Vagina (tissue), 2 donors: ENCODE results near the gene SLC43A1. TPM values are rescaled to one million over a fixed set of nuclear protein-coding genes. Genes with fewer than 3 reads are reported as not detected.

ENCODE experiments used
- DNase-seq, 2 donors: peaks; one replicate each; pipeline ENCODE4 v3.0.0-alpha.2; 2017; ENCODE audit errors: extremely low spot score in 2 of 2
- H3K27ac ChIP-seq: fragments of 200-600 bp; sonication (generic); one replicate; pipeline ENCODE4 v1.5.1; 2019
- H3K27me3 ChIP-seq: fragments of 200-600 bp; sonication (generic); one replicate; pipeline ENCODE4 v1.5.1; 2019
- H3K36me3 ChIP-seq, 2 donors: fragments of 200-600 bp; sonication (generic); one replicate each; pipeline ENCODE4 v1.5.1; 2017 to 2019
- H3K4me1 ChIP-seq: fragments of 200-600 bp; sonication (generic); one replicate; pipeline ENCODE4 v1.5.1; 2019
- H3K4me3 ChIP-seq, 2 donors: fragments of 200-600 bp; sonication (generic); 1 replicate in 1 of 2; 2 replicates in 1 of 2; pipeline ENCODE4 v1.5.1; 2016 to 2019
- H3K9me3 ChIP-seq: fragments of 200-600 bp; sonication (generic); one replicate; pipeline ENCODE4 v1.5.1; 2019
- POLR2A ChIP-seq, 2 donors: fragments of 450-650 bp; IDR thresholded peaks; one replicate each; pipeline ENCODE4 v1.6.1; 2017; ENCODE audit warnings: antibody characterized with exemption in 2 of 2, mild to moderate bottlenecking in 2 of 2, moderate library complexity in 2 of 2
- POLR2AphosphoS5 ChIP-seq, 2 donors: sonication (generic); formaldehyde crosslinking; IDR thresholded peaks; one replicate each; pipeline ENCODE4 v1.9.0; 2017; ENCODE audit warnings: antibody characterized with exemption in 2 of 2, mild to moderate bottlenecking in 2 of 2, low read depth in 1 of 2; ENCODE audit not compliant: insufficient read depth in 1 of 2
- intact Hi-C: fragments of 100-400 bp; cut with DNase I; formaldehyde crosslinking; loops from one replicate; pipeline ENCODE4 v1.15.1; 2023
- total RNA-seq: library from RNA; depleted of rRNA; stranded (reverse); fragments of >200 nt; gene quantifications from one replicate; pipeline ENCODE4 v1.2.3, GENCODE V29; 2016
- TF ChIP-seq, protein P1 (sequence below), 3 experiments: fragments of 450-650 bp in 2 of 3; fragments of 200-600 bp in 1 of 3; sonication (generic) in 1 of 3; IDR thresholded peaks; one replicate each; pipeline ENCODE4 v1.5.1; 2017 to 2019; ENCODE audit warnings: antibody characterized with exemption in 3 of 3, mild to moderate bottlenecking in 2 of 3, moderate library complexity in 2 of 3

The SLC43A1 gene
- total RNA-seq, 1 donor from 2014 or later: 22.6 TPM

DNA sequence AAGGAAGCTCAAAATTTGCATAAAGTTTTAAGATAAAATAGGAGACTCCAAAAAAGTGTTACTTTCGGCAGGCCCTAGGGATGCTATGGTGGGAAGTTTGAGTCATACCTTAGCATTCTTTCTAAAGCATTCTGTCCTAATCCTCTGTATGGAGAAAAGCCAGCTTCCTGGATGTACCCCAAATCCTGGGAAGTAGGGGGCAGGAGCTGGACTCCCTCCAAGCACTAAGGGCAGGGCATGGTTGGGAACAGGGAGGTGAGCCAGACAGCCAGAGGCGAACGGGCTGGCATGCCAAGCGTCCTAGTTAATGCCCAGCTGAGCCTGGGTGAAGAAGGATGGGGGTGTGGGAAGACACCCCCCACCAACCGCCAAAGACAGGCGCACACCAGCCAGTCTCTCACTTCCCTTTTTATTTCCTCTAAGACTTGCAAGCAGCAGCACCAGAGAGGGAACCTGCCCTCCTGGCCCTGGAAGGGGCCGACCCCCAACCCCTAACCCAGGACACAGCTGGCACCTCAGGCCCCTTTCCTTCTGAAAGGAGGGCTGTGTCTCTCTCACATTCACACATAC lies 31.3 kb downstream of the SLC43A1 start:
- no peak overlapping the region for H3K4me3 ChIP-seq
- H3K36me3 ChIP-seq: peaks cover 0 to 22% of the 10 kb centered on the region in 2 donors
- TF ChIP-seq POLR2A (IDR thresholded peaks at IDR 0.05) (no peak), POLR2AphosphoS5 (IDR thresholded peaks at IDR 0.05; ENCODE audit: insufficient read depth in 1 of 2, low read depth in 1 of 2) (no peak)
- TF ChIP-seq, protein P1, sequence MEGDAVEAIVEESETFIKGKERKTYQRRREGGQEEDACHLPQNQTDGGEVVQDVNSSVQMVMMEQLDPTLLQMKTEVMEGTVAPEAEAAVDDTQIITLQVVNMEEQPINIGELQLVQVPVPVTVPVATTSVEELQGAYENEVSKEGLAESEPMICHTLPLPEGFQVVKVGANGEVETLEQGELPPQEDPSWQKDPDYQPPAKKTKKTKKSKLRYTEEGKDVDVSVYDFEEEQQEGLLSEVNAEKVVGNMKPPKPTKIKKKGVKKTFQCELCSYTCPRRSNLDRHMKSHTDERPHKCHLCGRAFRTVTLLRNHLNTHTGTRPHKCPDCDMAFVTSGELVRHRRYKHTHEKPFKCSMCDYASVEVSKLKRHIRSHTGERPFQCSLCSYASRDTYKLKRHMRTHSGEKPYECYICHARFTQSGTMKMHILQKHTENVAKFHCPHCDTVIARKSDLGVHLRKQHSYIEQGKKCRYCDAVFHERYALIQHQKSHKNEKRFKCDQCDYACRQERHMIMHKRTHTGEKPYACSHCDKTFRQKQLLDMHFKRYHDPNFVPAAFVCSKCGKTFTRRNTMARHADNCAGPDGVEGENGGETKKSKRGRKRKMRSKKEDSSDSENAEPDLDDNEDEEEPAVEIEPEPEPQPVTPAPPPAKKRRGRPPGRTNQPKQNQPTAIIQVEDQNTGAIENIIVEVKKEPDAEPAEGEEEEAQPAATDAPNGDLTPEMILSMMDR (IDR thresholded peaks at IDR 0.05): no peak
- H3K4me1 ChIP-seq: peaks cover 16% of the 10 kb centered on the region
- H3K27me3 ChIP-seq: no peaks in the 10 kb centered on the region
- H3K27ac ChIP-seq: no peak overlapping the region
- DNase-seq: no peak
- intact Hi-C loops: no loop called here
- no peaks in the 10 kb centered on the region for H3K9me3 ChIP-seq

- Histone ChIP-seq H3K27me3 (no peaks in the 10 kb centered on the region), H3K9me3 (no peaks in the 10 kb centered on the region), H3K27ac (no peak overlapping the region), H3K4me1 (peaks cover 16% of the 10 kb centered on the region), H3K36me3 (peaks cover 0 to 22% of the 10 kb centered on the region in 2 donors), H3K4me3 (no peak overlapping the region)
- no peak for DNase-seq
- no peak for TF ChIP-seq POLR2AphosphoS5 (IDR thresholded peaks at IDR 0.05; ENCODE audit: insufficient read depth in 1 of 2, low read depth in 1 of 2)
- TF ChIP-seq POLR2A (IDR thresholded peaks at IDR 0.05): no peak
- TF ChIP-seq, protein P1 (IDR thresholded peaks at IDR 0.05): no peak
- intact Hi-C loops: no loop called here
Observed at GRCh38 chr11:57483562-57483918, 32.0 kb downstream of the SLC43A1 start.

- intact Hi-C loops: no loop called here
Observed at GRCh38 chr11:57482782-57483561, 32.5 kb downstream of the SLC43A1 start.

DNA sequence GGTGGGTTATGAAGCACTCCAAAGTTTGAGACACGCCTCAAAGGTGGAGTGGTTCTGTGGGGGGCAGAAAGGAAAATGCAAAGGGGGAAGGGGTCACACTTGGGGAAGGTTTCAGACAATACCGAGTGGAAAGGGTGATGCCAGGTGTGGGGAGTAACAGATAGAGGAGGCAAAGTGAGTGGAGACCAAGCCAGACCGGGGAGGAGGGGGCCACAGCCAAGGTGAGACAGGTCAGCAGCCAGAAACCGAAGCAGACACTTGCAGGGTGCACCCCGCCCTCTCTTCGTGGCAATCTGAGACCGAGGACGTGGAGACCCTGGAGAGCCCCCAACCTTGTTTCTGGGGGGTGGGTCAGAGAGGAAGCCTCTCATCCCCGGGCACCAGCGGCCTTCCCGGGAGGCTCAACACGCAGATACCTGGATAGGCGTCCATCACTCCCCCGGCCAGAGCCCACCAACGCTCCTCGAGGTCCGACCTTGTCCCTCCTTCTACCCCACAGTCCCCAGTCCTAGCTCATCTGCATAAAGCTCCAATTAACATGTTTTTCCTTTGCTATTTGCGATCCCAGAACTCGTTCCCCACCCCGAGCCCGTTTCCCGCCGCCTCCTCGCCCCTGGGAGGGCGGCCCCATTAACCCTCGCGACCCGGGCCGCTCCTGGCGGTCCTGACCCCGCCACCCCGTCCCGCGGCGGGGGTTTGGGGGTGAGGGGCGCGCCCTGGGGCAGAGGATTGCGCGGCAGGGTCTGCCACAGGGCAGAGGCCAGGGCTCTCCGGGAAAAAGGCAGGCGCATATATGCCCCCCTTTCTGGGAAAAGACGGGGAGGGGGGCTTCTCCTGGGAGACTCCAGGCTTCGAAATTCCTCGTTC lies 33.4 kb downstream of the SLC43A1 start:
- H3K27ac ChIP-seq: no peak overlapping the region
- no peak for DNase-seq
- intact Hi-C loops: no loop called here
- H3K9me3 ChIP-seq: no peaks in the 10 kb centered on the region
- H3K27me3 ChIP-seq: no peaks in the 10 kb centered on the region
- H3K4me1 ChIP-seq: peaks cover 17% of the 10 kb centered on the region
- TF ChIP-seq, protein P1 (IDR thresholded peaks at IDR 0.05): no peak
- TF ChIP-seq POLR2AphosphoS5 (IDR thresholded peaks at IDR 0.05; ENCODE audit: insufficient read depth in 1 of 2, low read depth in 1 of 2) (no peak), POLR2A (IDR thresholded peaks at IDR 0.05) (no peak)
- peak overlapping the region; percentile 20 to 31 for H3K4me3 ChIP-seq
- peaks cover 0 to 18% of the 10 kb centered on the region in 2 donors for H3K36me3 ChIP-seq

More at GRCh38 chr11:57482782-57483561, 32.5 kb downstream of the SLC43A1 start:
- peaks cover 16% of the 10 kb centered on the region for H3K4me1 ChIP-seq
- no peaks in the 10 kb centered on the region for H3K27me3 ChIP-seq
- no peak for TF ChIP-seq POLR2AphosphoS5 (IDR thresholded peaks at IDR 0.05; ENCODE audit: insufficient read depth in 1 of 2, low read depth in 1 of 2)
- TF ChIP-seq, protein P1 (IDR thresholded peaks at IDR 0.05): peak in 2 of 3 experiments; percentile 38 to 45
- H3K9me3 ChIP-seq: no peaks in the 10 kb centered on the region
- peaks cover 0 to 22% of the 10 kb centered on the region in 2 donors for H3K36me3 ChIP-seq
- no peak overlapping the region for H3K27ac ChIP-seq
- DNase-seq: no peak
- peak overlapping the region; percentile 20 to 31 for H3K4me3 ChIP-seq
